Sigmoid colon (tissue), 4 donors: ENCODE data around the gene MPND.

ENCODE experiments used
- POLR2A ChIP-seq, 2 donors: fragments of 450-650 bp; IDR thresholded peaks; one replicate each; pipeline ENCODE4 v1.6.1; 2016; ENCODE audit warnings: antibody characterized with exemption in 2 of 2, mild to moderate bottlenecking in 2 of 2, moderate library complexity in 2 of 2
- POLR2AphosphoS5 ChIP-seq, 4 donors: sonication (generic); formaldehyde crosslinking; IDR thresholded peaks; one replicate each; pipeline ENCODE4 v1.6.1; 2017; ENCODE audit warnings: antibody characterized with exemption in 4 of 4

GRCh38 chr19:4363571-4364304 lies 20.4 kb downstream of the MPND start:
- no peak for TF ChIP-seq POLR2A (IDR thresholded peaks at IDR 0.05)
- TF ChIP-seq POLR2AphosphoS5 (IDR thresholded peaks at IDR 0.05), result no peak
